Osteoblast (primary cell): ENCODE results near the gene KCTD20. TPM values are rescaled to one million over a fixed set of nuclear protein-coding genes. Genes with fewer than 3 reads are reported as not detected.

Experiments used
- DNase-seq: peaks from one replicate; pipeline ENCODE4 v3.0.0; 2011; ENCODE audit warnings: low spot score, mixed read lengths; ENCODE audit not compliant: insufficient read length; ENCODE audit errors: missing footprints
- H2AFZ ChIP-seq: 2 replicates; pipeline ENCODE4 v1.6.0; 2011; ENCODE audit warnings: mild to moderate bottlenecking, low read length
- H3K27ac ChIP-seq: 2 replicates; pipeline ENCODE4 v1.5.1; 2011; ENCODE audit warnings: mild to moderate bottlenecking, low read depth, low read length, moderate library complexity
- H3K27me3 ChIP-seq: 2 replicates; pipeline ENCODE4 v1.6.0; 2012; ENCODE audit warnings: mild to moderate bottlenecking, control low read depth, inconsistent platforms, low read length, moderate library complexity; ENCODE audit not compliant: insufficient read depth
- H3K36me3 ChIP-seq: 2 replicates; pipeline ENCODE4 v1.5.1; 2011; ENCODE audit warnings: mild to moderate bottlenecking, low read length, control low read depth, moderate library complexity; ENCODE audit not compliant: insufficient read depth
- H3K4me1 ChIP-seq: 2 replicates; pipeline ENCODE4 v1.5.1; 2011; ENCODE audit warnings: mild to moderate bottlenecking, low read length, control low read depth, moderate library complexity; ENCODE audit not compliant: insufficient read depth
- H3K4me2 ChIP-seq: 2 replicates; pipeline ENCODE4 v1.6.0; 2011; ENCODE audit warnings: mild to moderate bottlenecking, low read length; ENCODE audit not compliant: insufficient read depth
- H3K4me3 ChIP-seq: fragments of 200-600 bp; sonication (generic); 3 replicates; pipeline ENCODE4 v1.5.1; 2012; ENCODE audit warnings: mild to moderate bottlenecking, low read length, inconsistent platforms; ENCODE audit not compliant: insufficient read depth
- H3K79me2 ChIP-seq: 2 replicates; pipeline ENCODE4 v1.6.0; 2012; ENCODE audit warnings: mild to moderate bottlenecking, low read length, control low read depth, inconsistent platforms; ENCODE audit not compliant: insufficient read depth
- H3K9me3 ChIP-seq: 2 replicates; pipeline ENCODE4 v1.5.1; 2011; ENCODE audit warnings: low read depth, low read length, control low read depth
- H4K20me1 ChIP-seq: 2 replicates; pipeline ENCODE4 v1.6.0; 2012; ENCODE audit warnings: mild to moderate bottlenecking, low read length, control low read depth; ENCODE audit not compliant: insufficient read depth
- total RNA-seq: library from RNA; depleted of rRNA; stranded (reverse); fragments of >200 nt; gene quantifications from 2 replicates; pipeline ENCODE4 v1.2.3, GENCODE V29; 2012
- TF ChIP-seq, protein P1 (sequence below): IDR thresholded peaks from 2 replicates; pipeline ENCODE4 v1.5.1; 2011; ENCODE audit warnings: mild to moderate bottlenecking, low read depth, low read length, moderate library complexity; ENCODE audit errors: extremely low read depth

The KCTD20 gene
- total RNA-seq, 1 donor, result 210 TPM

DNA sequence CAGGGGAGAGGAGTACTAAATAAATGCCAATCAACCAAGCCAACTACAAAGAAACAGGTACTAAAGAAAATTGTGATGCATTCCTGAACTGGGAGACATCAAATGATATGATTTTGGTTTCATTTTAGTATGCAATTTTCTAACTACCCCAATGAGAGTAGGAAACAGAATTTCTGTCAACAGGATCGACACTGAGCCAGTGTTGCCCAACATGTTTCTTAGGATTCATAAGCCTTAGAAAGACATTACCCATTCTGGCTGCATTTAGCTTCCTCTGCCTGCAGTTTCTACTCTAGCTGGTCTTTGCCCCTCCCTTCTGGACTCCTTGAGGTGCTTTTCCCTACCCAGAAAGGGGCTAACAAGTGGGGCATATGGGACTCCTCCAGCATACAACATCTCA is 49.8 kb downstream of the KCTD20 start:
- Histone ChIP-seq H3K4me1 (peaks cover 11% of the 10 kb centered on the region), H3K4me2 (peak overlapping the region; percentile 15), H3K79me2 (no peaks in the 10 kb centered on the region), H3K9me3 (no peaks in the 10 kb centered on the region), H3K27me3 (no peaks in the 10 kb centered on the region), H3K27ac (no peak overlapping the region), H4K20me1 (peaks cover 18% of the 10 kb centered on the region), H3K36me3 (peaks cover 59% of the 10 kb centered on the region), H3K4me3 (no peak overlapping the region), H2AFZ (no peak overlapping the region)
- TF ChIP-seq, protein P1, sequence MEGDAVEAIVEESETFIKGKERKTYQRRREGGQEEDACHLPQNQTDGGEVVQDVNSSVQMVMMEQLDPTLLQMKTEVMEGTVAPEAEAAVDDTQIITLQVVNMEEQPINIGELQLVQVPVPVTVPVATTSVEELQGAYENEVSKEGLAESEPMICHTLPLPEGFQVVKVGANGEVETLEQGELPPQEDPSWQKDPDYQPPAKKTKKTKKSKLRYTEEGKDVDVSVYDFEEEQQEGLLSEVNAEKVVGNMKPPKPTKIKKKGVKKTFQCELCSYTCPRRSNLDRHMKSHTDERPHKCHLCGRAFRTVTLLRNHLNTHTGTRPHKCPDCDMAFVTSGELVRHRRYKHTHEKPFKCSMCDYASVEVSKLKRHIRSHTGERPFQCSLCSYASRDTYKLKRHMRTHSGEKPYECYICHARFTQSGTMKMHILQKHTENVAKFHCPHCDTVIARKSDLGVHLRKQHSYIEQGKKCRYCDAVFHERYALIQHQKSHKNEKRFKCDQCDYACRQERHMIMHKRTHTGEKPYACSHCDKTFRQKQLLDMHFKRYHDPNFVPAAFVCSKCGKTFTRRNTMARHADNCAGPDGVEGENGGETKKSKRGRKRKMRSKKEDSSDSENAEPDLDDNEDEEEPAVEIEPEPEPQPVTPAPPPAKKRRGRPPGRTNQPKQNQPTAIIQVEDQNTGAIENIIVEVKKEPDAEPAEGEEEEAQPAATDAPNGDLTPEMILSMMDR, result no peak
- peak; percentile 26 for DNase-seq

DNA sequence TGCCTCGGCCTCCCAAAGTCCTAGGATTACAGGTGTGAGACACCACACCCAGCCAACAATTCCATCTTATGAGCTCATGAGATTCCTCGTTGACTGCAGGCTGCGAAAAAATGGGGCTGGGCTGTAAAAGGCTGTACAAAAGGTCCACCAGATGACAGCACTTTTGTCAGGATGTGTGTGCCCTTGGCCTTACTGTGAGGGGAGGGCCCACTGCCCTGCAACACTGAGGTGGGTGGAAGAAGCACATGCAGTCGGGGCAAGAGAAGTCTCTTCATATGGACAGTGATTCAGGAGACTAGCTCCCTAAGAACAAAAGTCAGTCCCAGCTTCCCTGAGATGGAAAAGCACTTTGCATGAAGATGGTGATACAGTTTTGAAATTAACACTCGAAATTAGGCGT is 50.5 kb downstream of the KCTD20 start:
- H3K9me3 ChIP-seq, result no peaks in the 10 kb centered on the region
- H3K36me3 ChIP-seq, result peaks cover 53% of the 10 kb centered on the region
- no peaks in the 10 kb centered on the region for H3K79me2 ChIP-seq
- DNase-seq, result no peak
- H3K4me1 ChIP-seq, result peaks cover 5% of the 10 kb centered on the region
- no peak overlapping the region for H3K4me2 ChIP-seq
- H2AFZ ChIP-seq, result no peak overlapping the region
- H4K20me1 ChIP-seq, result peaks cover 13% of the 10 kb centered on the region
- H3K27ac ChIP-seq, result no peak overlapping the region
- H3K4me3 ChIP-seq, result no peak overlapping the region
- TF ChIP-seq, protein P1, result no peak
- H3K27me3 ChIP-seq, result no peaks in the 10 kb centered on the region

DNA sequence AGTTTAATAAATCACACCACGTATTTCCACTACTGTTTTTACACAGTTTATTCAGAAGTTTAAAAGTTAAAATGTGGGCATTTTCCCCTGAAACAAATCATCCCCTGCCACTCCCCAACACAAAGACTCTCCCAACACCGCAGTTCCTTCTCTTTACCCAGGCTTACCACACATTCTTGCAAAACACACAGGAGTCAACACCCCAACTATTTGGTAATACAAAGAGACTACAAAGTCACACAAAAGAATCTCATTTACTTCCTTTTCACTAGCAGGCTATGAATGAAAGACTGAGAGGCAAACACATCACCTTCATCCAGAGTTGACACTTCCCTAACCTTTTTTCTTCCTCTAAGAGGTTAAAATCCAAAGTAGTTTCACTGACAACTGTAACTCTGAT is 51.1 kb downstream of the KCTD20 start:
- Histone ChIP-seq H3K4me3 (no peak overlapping the region), H2AFZ (no peak overlapping the region), H3K4me2 (no peak overlapping the region), H3K79me2 (no peaks in the 10 kb centered on the region), H3K4me1 (peaks cover 5% of the 10 kb centered on the region), H3K36me3 (peaks cover 51% of the 10 kb centered on the region), H3K27ac (no peak overlapping the region), H4K20me1 (peaks cover 13% of the 10 kb centered on the region), H3K9me3 (no peaks in the 10 kb centered on the region), H3K27me3 (no peaks in the 10 kb centered on the region)
- TF ChIP-seq, protein P1, result no peak
- peak; percentile 19 for DNase-seq

DNA sequence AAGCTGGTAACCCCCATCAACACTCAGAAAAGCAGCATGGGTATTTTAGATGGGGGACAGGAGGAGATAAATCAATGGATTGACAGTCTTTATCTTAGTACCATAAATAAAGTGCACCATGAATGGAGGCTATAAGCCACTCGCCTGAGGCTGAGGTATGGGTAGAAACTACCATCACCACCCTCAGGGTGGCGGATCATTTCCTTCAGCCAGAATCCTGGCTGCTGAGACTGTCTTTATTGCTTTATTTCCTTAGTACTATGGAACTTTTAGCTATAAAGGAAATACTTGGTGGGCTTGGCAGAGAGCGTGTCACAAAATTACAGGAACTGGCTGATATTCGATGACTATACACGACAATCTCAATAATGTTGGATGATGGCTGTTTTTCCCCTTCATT is 52.3 kb downstream of the KCTD20 start:
- TF ChIP-seq, protein P1, result no peak
- no peaks in the 10 kb centered on the region for H3K27me3 ChIP-seq
- H3K79me2 ChIP-seq, result no peaks in the 10 kb centered on the region
- H3K9me3 ChIP-seq, result no peaks in the 10 kb centered on the region
- H3K4me2 ChIP-seq, result no peak overlapping the region
- H3K4me3 ChIP-seq, result no peak overlapping the region
- H4K20me1 ChIP-seq, result peaks cover 13% of the 10 kb centered on the region
- peaks cover 49% of the 10 kb centered on the region for H3K36me3 ChIP-seq
- H3K27ac ChIP-seq, result no peak overlapping the region
- no peak overlapping the region for H2AFZ ChIP-seq
- peaks cover 5% of the 10 kb centered on the region for H3K4me1 ChIP-seq
- DNase-seq, result peak; percentile 31
